ENCODE data around the gene IDE. TPM values are rescaled to one million over a fixed set of nuclear protein-coding genes. Genes with fewer than 3 reads are reported as not detected.
A peak's percentile ranks its signal among the peaks of the same experiment; 100 is the strongest.

Gene IDE
- total and polyA plus RNA-seq, 2 of the 13 experiments (the other 11 are each of a cell fraction or from before 2014, with no cell fraction given): 16.1 to 52.1 TPM

- TF ChIP-seq THAP7 (CRISPR knock-in tag; IDR thresholded peaks at IDR 0.05) (no peak), TOPORS (CRISPR knock-in tag; IDR thresholded peaks at IDR 0.05) (no peak; the same call in 1 of the 2 replicates), PRDM10 (CRISPR knock-in tag; IDR thresholded peaks at IDR 0.05; ENCODE audit: low read depth) (peak; percentile 63; the same call in 1 of the 2 replicates), ESRRA (CRISPR knock-in tag; IDR thresholded peaks at IDR 0.05; ENCODE audit: low read depth) (no peak), ZNF660 (CRISPR knock-in tag; IDR thresholded peaks at IDR 0.05; ENCODE audit: borderline replicate concordance, low read depth) (no peak), BATF2 (CRISPR knock-in tag; IDR thresholded peaks at IDR 0.05) (no peak), CSRNP2 (CRISPR knock-in tag; conservative IDR thresholded peaks at IDR 0.05; ENCODE audit: low read depth) (no peak), AKAP8 (CRISPR knock-in tag; IDR thresholded peaks at IDR 0.05) (no peak), MAZ (IDR thresholded peaks at IDR 0.05; ENCODE audit: borderline replicate concordance, low read depth, low read length) (no peak), MAZ (CRISPR knock-in tag; IDR thresholded peaks at IDR 0.05; ENCODE audit: low read depth) (peak; percentile 52; the same call in 1 of the 2 replicates), MEIS1 (CRISPR knock-in tag; IDR thresholded peaks at IDR 0.05; ENCODE audit: borderline replicate concordance) (0 out of 2 replicates have a peak, but pooled peaks have one; percentile 21), NCOA2 (CRISPR knock-in tag; IDR thresholded peaks at IDR 0.05) (peak; percentile 61), EEA1 (CRISPR knock-in tag; IDR thresholded peaks at IDR 0.05; ENCODE audit: borderline replicate concordance) (no peak), KLF6 (CRISPR knock-in tag; IDR thresholded peaks at IDR 0.05) (peak; percentile 63; the same call in 1 of the 2 replicates), NBN (conservative IDR thresholded peaks at IDR 0.05) (no peak)
These were observed 17.7 kb upstream of the IDE start (continued) for GRCh38 chr10:92591550-92592022.

All from HepG2 (cell line).